Heart left ventricle (tissue), 13 donors: ENCODE data around the gene ARAP1.

Source experiments
- CTCF ChIP-seq, 12 donors: fragments of 200-600 bp; sonication (generic) in 4 of 12; IDR thresholded peaks; one replicate each; pipeline versions ENCODE4 v1.5.0 to v1.8.0; 2018 to 2022; ENCODE audit warnings: antibody characterized with exemption in 12 of 12, mild to moderate bottlenecking in 5 of 12
- POLR2A ChIP-seq, 2 donors: fragments of 450-650 bp; IDR thresholded peaks; one replicate each; pipeline ENCODE4 v1.6.1; 2017; ENCODE audit warnings: antibody characterized with exemption in 2 of 2, mild to moderate bottlenecking in 2 of 2, moderate library complexity in 2 of 2
- donor health status: ischemic (EF 13 %, LVEDD 7.1; RV severe dilation, severe dysfunction).
- donor health status: DM: no; HTN: yes; CAD: no.
- donor health status: DM: no; HTN: no; CAD: no.
- donor health status: ischemic (EF 25% LVEDD 6.9; RV normal size, moderate dysfunction).
- donor health status: ischemic (EF 25% LVEDD 5.7; RV mildly dilated, moderate dysfunction).
- donor health status: ischemic (EF 35%, LVEDD 5.7; RV mildly dilated, moderate dysfunction).
- donor health status: nonischemic (EF 11% LVEDD 7.7; RV severe dilation, severe dysfunction).
- donor health status: DM: yes; HTN: yes; CAD: no.
- donor health status: PGD.
- donor health status: ischemic (EF 29% LVEDD 5.4; RV normal size, mild dysfunction).
- donor health status: nonischemic (EF 23%, LVEDD 6.1; RV moderate dilation, normal function).

- no peak for TF ChIP-seq POLR2A (IDR thresholded peaks at IDR 0.05)
- TF ChIP-seq CTCF (IDR thresholded peaks at IDR 0.05) = no peak
Measured at GRCh38 chr11:72670041-72670440, 82.2 kb downstream of the ARAP1 start.
